ENCODE measurements around the gene WNT2B. TPM values are rescaled to one million over a fixed set of nuclear protein-coding genes. Genes with fewer than 3 reads are reported as not detected.

The WNT2B gene
- total RNA-seq, 1 donor from 2014 or later, result 146 TPM

DNA sequence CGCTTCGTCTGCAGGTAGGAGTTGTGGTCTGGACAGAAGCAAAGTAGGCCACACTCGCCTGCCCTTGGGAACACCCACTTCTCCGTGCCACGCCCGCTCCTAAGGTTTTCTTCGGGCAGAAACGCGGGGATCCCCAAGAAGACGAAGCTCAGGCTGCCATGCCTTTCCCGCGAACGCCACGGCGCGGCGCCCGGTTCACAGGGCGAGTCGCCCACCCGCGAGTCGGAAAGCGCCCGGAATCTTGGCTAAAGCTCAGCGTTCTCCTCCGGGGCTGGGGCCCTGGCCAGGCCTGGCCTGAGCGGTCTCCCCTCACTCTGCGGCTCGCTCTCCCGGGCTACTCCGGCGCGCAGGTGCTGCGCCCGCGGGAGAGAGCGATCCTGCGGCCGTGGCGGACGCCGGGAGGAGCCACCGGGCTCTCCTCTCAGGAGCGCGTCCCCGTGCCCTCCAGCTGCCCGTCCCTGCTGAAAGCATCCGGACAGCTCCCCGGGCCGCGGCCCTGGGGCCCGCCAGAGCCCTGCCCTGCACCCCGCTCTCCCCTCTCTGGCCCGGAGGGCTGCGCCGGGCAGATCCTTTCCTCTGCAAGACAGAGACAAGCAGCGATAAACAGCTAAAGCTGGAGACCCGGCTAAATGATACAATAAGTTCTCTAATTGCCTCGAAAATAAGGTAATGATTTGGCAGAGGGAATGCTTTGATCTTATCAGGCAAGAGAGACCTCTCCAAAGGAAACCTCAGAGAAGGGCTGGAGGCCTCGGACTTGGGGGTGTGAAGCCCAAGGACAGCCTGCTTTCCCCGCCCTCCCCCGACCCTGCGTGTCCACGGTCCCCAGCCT lies 6.7 kb upstream of the WNT2B start:
- Mint-ChIP-seq H3K4me1 (peaks cover 45% of the 10 kb centered on the region), H3K36me3 (no peaks in the 10 kb centered on the region), H3K4me3 (peak overlapping the region; percentile 69), H3K27me3 (ENCODE audit: low read depth) (peaks cover 29% of the 10 kb centered on the region), H3K27ac (peak overlapping the region; percentile 99), H3K9me3 (no peaks in the 10 kb centered on the region)
- peak; percentile 57 to 81 for DNase-seq (ENCODE audit: low spot score in 2 of 2, unreplicated experiment in 2 of 2)
- TF ChIP-seq, protein P1, sequence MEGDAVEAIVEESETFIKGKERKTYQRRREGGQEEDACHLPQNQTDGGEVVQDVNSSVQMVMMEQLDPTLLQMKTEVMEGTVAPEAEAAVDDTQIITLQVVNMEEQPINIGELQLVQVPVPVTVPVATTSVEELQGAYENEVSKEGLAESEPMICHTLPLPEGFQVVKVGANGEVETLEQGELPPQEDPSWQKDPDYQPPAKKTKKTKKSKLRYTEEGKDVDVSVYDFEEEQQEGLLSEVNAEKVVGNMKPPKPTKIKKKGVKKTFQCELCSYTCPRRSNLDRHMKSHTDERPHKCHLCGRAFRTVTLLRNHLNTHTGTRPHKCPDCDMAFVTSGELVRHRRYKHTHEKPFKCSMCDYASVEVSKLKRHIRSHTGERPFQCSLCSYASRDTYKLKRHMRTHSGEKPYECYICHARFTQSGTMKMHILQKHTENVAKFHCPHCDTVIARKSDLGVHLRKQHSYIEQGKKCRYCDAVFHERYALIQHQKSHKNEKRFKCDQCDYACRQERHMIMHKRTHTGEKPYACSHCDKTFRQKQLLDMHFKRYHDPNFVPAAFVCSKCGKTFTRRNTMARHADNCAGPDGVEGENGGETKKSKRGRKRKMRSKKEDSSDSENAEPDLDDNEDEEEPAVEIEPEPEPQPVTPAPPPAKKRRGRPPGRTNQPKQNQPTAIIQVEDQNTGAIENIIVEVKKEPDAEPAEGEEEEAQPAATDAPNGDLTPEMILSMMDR (IDR thresholded peaks at IDR 0.05; ENCODE audit: unreplicated experiment), result peak; percentile 47

- DNase-seq (ENCODE audit: low spot score in 2 of 2, unreplicated experiment in 2 of 2), result no peak
- H3K27me3 Mint-ChIP-seq (ENCODE audit: low read depth), result peaks cover 33% of the 10 kb centered on the region
- no peaks in the 10 kb centered on the region for H3K9me3 Mint-ChIP-seq
- H3K4me1 Mint-ChIP-seq, result peaks cover 52% of the 10 kb centered on the region
- peak overlapping the region; percentile 99 for H3K27ac Mint-ChIP-seq
- peak overlapping the region; percentile 69 for H3K4me3 Mint-ChIP-seq
- H3K36me3 Mint-ChIP-seq, result no peaks in the 10 kb centered on the region
- TF ChIP-seq, protein P1 (IDR thresholded peaks at IDR 0.05; ENCODE audit: unreplicated experiment), result no peak
Observed at GRCh38 chr1:112502826-112503225, 5.9 kb upstream of the WNT2B start.

DNA sequence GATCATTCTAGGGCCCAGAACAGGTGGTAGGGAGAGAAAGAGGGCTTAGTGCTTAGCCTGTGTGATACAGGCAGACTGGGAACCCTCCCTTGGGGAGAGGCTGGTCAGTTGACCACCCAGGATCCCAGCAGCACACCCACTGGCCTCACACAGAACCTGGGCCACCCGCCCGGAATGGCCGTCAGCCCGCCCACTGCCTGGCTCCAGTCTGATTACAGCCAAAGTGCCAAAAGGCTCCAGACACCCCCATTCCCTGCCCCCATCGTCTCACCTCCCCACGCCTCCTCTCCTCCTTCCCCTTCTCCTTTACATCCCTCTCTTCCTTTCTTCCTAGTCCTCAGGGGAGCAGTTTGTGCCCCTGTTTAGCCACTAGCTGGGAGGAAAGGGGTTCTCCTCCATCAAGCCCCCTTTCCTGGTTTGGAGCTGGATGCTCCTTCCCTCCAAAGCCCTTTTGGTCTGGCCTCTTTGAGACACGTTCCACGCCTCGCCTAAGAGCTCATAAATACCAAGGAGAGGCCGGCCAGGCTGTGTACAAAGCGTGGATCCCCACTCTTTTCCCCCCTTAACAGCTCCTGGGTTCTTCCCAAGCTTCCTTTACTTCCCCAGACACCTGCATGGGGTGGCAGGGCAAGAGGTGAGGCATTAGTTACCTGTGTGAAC lies 4.6 kb upstream of the WNT2B start:
- peak overlapping the region; percentile 69 for H3K4me3 Mint-ChIP-seq
- H3K4me1 Mint-ChIP-seq, result peaks cover 58% of the 10 kb centered on the region

GRCh38 chr1:112504661-112505399 lies 3.9 kb upstream of the WNT2B start:
- peak overlapping the region; percentile 99 for H3K27ac Mint-ChIP-seq
- H3K36me3 Mint-ChIP-seq, result no peaks in the 10 kb centered on the region
- peaks cover 34% of the 10 kb centered on the region for H3K27me3 Mint-ChIP-seq (ENCODE audit: low read depth)
- TF ChIP-seq, protein P1 (IDR thresholded peaks at IDR 0.05; ENCODE audit: unreplicated experiment), result no peak
- H3K4me3 Mint-ChIP-seq, result peak overlapping the region; percentile 48
- H3K4me1 Mint-ChIP-seq, result peaks cover 59% of the 10 kb centered on the region
- H3K9me3 Mint-ChIP-seq, result no peaks in the 10 kb centered on the region
- DNase-seq (ENCODE audit: low spot score in 2 of 2, unreplicated experiment in 2 of 2), result peak in 1 of 2 experiments; percentile 52

More for the DNA sequence above, 4.6 kb upstream of the WNT2B start:
- TF ChIP-seq, protein P1 (IDR thresholded peaks at IDR 0.05; ENCODE audit: unreplicated experiment), result no peak
- H3K27ac Mint-ChIP-seq, result peak overlapping the region; percentile 99
- DNase-seq (ENCODE audit: low spot score in 2 of 2, unreplicated experiment in 2 of 2), result no peak
- H3K27me3 Mint-ChIP-seq (ENCODE audit: low read depth), result peaks cover 33% of the 10 kb centered on the region
- H3K36me3 Mint-ChIP-seq, result no peaks in the 10 kb centered on the region
- H3K9me3 Mint-ChIP-seq, result no peaks in the 10 kb centered on the region

GRCh38 chr1:112505400-112505785 lies 3.4 kb upstream of the WNT2B start:
- Mint-ChIP-seq H3K27me3 (ENCODE audit: low read depth) (peaks cover 37% of the 10 kb centered on the region), H3K4me1 (peaks cover 64% of the 10 kb centered on the region), H3K4me3 (no peak overlapping the region), H3K9me3 (no peaks in the 10 kb centered on the region), H3K27ac (peak overlapping the region; percentile 99), H3K36me3 (no peaks in the 10 kb centered on the region)
- no peak for DNase-seq (ENCODE audit: low spot score in 2 of 2, unreplicated experiment in 2 of 2)
- TF ChIP-seq, protein P1 (IDR thresholded peaks at IDR 0.05; ENCODE audit: unreplicated experiment), result no peak
